ENCODE results near the gene USP11.

The USP11 gene

GRCh38 chrX:47224896-47225290 lies 7.9 kb upstream of the USP11 start:
- no peak for DNase-seq (ENCODE audit: low spot score)

- DNase-seq (ENCODE audit: low spot score), result no peak
These were observed 6.7 kb upstream of the USP11 start for GRCh38 chrX:47226071-47226470.

GRCh38 chrX:47226531-47227333 lies 6.1 kb upstream of the USP11 start:
- no peak for DNase-seq (ENCODE audit: low spot score)

- no peak for DNase-seq (ENCODE audit: low spot score)
These were observed 5.5 kb upstream of the USP11 start for GRCh38 chrX:47227334-47227583.

GRCh38 chrX:47228550-47229270 lies 4.1 kb upstream of the USP11 start:
- DNase-seq (ENCODE audit: low spot score), result no peak

- no peak for DNase-seq (ENCODE audit: low spot score)
These were observed 3.4 kb upstream of the USP11 start for GRCh38 chrX:47229427-47229826.

GRCh38 chrX:47230136-47230868 lies 2.5 kb upstream of the USP11 start:
- DNase-seq (ENCODE audit: low spot score), result no peak

GRCh38 chrX:47231167-47231566 lies 1.6 kb upstream of the USP11 start:
- no peak for DNase-seq (ENCODE audit: low spot score)

- no peak for DNase-seq (ENCODE audit: low spot score)
These were observed 509 bp upstream of the USP11 start for GRCh38 chrX:47232197-47232802.

GRCh38 chrX:47233333-47234113 lies 714 bp downstream of the USP11 start:
- DNase-seq (ENCODE audit: low spot score), result peak; percentile 95

- DNase-seq (ENCODE audit: low spot score), result no peak
These were observed 1.8 kb downstream of the USP11 start for GRCh38 chrX:47234583-47234982.

GRCh38 chrX:47235691-47236103 lies 2.9 kb downstream of the USP11 start:
- no peak for DNase-seq (ENCODE audit: low spot score)

- DNase-seq (ENCODE audit: low spot score), result no peak
These were observed 6.4 kb downstream of the USP11 start for GRCh38 chrX:47239199-47239598.

- DNase-seq (ENCODE audit: low spot score), result no peak
These were observed 7.2 kb downstream of the USP11 start for GRCh38 chrX:47239898-47240545.

- DNase-seq (ENCODE audit: low spot score), result no peak
These were observed 7.8 kb downstream of the USP11 start for GRCh38 chrX:47240619-47241018.

- DNase-seq (ENCODE audit: low spot score), result no peak
These were observed 8.6 kb downstream of the USP11 start for GRCh38 chrX:47241201-47242011.

GRCh38 chrX:47242321-47242720 lies 9.5 kb downstream of the USP11 start:
- no peak for DNase-seq (ENCODE audit: low spot score)

- no peak for DNase-seq (ENCODE audit: low spot score)
These were observed 10.5 kb downstream of the USP11 start for GRCh38 chrX:47243351-47243750.

GRCh38 chrX:47244676-47245075 lies 11.9 kb downstream of the USP11 start:
- DNase-seq (ENCODE audit: low spot score), result no peak

GRCh38 chrX:47245156-47245555 lies 12.3 kb downstream of the USP11 start:
- no peak for DNase-seq (ENCODE audit: low spot score)

Data from Ammon's horn (tissue), 1 donor.